ENCODE data around the gene CLDN10. TPM values are rescaled to one million over a fixed set of nuclear protein-coding genes. Genes with fewer than 3 reads are reported as not detected.

The CLDN10 gene, protein sequence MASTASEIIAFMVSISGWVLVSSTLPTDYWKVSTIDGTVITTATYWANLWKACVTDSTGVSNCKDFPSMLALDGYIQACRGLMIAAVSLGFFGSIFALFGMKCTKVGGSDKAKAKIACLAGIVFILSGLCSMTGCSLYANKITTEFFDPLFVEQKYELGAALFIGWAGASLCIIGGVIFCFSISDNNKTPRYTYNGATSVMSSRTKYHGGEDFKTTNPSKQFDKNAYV
- polyA plus RNA-seq (2013, experiment 1 of 2) = 16.5 TPM
- 15.8 TPM for polyA plus RNA-seq (2013, experiment 2 of 2)

- Histone ChIP-seq H3K4me3 (ENCODE audit: low read length) (peak within 1 kb of the TSS; percentile 88), H3K9me3 (ENCODE audit: insufficient read depth, low read depth, low read length) (no peaks in the 10 kb centered on the region), H3K4me1 (ENCODE audit: insufficient read depth, low read length) (peaks cover 9% of the 10 kb centered on the region), H3K9ac (ENCODE audit: low read depth, low read length) (peak within 1 kb of the TSS; percentile 57), H3K27me3 (ENCODE audit: insufficient read depth, low read length) (peaks cover 36% of the 10 kb centered on the region), H3K27ac (ENCODE audit: low read depth, low read length) (no peak within 1 kb of the TSS), H3K36me3 (ENCODE audit: insufficient read depth, low read length) (no peaks in the 10 kb centered on the region)
- 1% methylated on average over 70 of the region's 70 CpGs for WGBS
Observed at GRCh38 chr13:95552539-95553441, at the start of gene CLDN10. Gene CLDN10, plus strand, starts transcription at chr13:95552720. Its CDS starts 34 bp downstream, at chr13:95552754.

DNA sequence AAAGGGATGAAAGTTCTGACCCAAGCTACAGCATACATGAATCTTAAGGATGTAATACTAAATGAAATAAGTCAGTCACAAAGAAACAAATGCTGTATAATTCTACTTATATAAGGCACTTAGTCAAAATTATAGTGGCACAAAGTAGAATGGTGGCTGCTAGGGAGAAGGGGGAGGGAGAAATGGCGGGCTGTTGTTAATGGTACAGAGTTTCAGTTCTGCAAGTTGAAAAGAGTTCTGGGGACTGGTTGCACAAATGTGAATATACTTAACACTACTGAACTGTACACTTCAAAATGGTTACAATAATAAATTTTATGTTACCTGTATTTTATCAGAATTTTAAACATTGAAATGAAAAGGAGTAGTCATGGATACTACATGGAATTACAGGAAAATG, 48.9 kb upstream of the CLDN10 start:
- WGBS = 100% methylated on average over 1 of the region's 1 CpG
- Histone ChIP-seq H3K27ac (ENCODE audit: low read depth, low read length) (no peak overlapping the region), H3K27me3 (ENCODE audit: insufficient read depth, low read length) (no peaks in the 10 kb centered on the region), H3K9me3 (ENCODE audit: insufficient read depth, low read depth, low read length) (0 out of 2 replicates have a peak, but pooled peaks cover 3% of the 10 kb centered on the region), H3K9ac (ENCODE audit: low read depth, low read length) (no peak overlapping the region), H3K36me3 (ENCODE audit: insufficient read depth, low read length) (no peaks in the 10 kb centered on the region), H3K4me3 (ENCODE audit: low read length) (no peak overlapping the region), H3K4me1 (ENCODE audit: insufficient read depth, low read length) (peaks cover 20% of the 10 kb centered on the region; the same call in 1 of the 2 replicates)

DNA sequence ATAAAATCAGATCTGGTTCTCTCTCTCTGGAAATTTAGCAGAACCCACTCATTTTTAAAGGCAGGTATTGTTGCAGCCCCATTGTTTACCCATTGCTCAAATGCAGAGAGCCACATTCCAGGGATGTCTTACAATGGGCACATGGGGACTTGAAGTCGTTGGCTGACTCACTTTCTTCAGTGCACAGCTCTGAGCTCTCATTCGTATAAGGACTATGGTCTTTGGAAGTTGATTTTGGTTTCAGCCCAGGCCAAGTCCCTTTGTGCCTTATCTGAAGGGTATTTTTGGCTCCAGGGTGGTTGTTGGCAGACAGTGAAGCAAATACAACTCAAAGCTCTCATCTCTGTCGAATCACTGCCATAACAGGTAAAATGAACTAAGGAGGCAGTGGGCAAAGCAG, 47.3 kb upstream of the CLDN10 start:
- whole genome bisulfite sequencing = 51% methylated on average over 3 of the region's 3 CpGs
- no peak overlapping the region for H3K4me3 ChIP-seq (ENCODE audit: low read length)

GRCh38 chr13:95505986-95506385, 46.5 kb upstream of the CLDN10 start:
- H3K36me3 ChIP-seq (ENCODE audit: insufficient read depth, low read length) = no peaks in the 10 kb centered on the region
- H3K27me3 ChIP-seq (ENCODE audit: insufficient read depth, low read length) = no peaks in the 10 kb centered on the region
- H3K27ac ChIP-seq (ENCODE audit: low read depth, low read length) = no peak overlapping the region
- no peak overlapping the region for H3K4me3 ChIP-seq (ENCODE audit: low read length)
- 0 out of 2 replicates have a peak, but pooled peaks cover 3% of the 10 kb centered on the region for H3K9me3 ChIP-seq (ENCODE audit: insufficient read depth, low read depth, low read length)
- WGBS = 93% methylated on average over 3 of the region's 4 CpGs
- H3K4me1 ChIP-seq (ENCODE audit: insufficient read depth, low read length) = peaks cover 17% of the 10 kb centered on the region; the same call in 1 of the 2 replicates
- no peak overlapping the region for H3K9ac ChIP-seq (ENCODE audit: low read depth, low read length)

More for the DNA sequence above, 47.3 kb upstream of the CLDN10 start:
- no peaks in the 10 kb centered on the region for H3K27me3 ChIP-seq (ENCODE audit: insufficient read depth, low read length)
- H3K9me3 ChIP-seq (ENCODE audit: insufficient read depth, low read depth, low read length) = 0 out of 2 replicates have a peak, but pooled peaks cover 3% of the 10 kb centered on the region
- H3K4me1 ChIP-seq (ENCODE audit: insufficient read depth, low read length) = peaks cover 20% of the 10 kb centered on the region; the same call in 1 of the 2 replicates
- no peaks in the 10 kb centered on the region for H3K36me3 ChIP-seq (ENCODE audit: insufficient read depth, low read length)
- peak overlapping the region; percentile 33; the same call in 1 of the 2 replicates for H3K27ac ChIP-seq (ENCODE audit: low read depth, low read length)
- no peak overlapping the region; the same call in 1 of the 2 replicates for H3K9ac ChIP-seq (ENCODE audit: low read depth, low read length)

DNA sequence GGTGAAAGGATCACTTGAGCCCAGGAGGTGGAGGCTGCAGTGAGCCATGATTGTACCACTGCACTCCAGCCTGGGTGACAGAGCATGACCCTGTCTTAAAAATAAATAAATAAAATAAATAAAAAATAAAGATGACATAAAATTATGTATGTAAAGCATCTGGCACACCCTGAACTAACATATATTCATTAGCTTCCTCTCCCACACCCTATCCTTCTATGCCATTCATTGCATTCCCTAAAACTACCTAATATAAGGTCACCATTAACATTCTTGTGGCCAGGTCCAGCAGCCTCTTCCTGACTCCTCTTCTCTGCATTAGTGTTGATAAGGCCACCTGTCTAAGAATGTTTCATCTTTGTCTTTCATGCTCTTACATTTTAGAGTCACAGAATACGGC, 44.5 kb upstream of the CLDN10 start:
- H3K36me3 ChIP-seq (ENCODE audit: insufficient read depth, low read length) = no peaks in the 10 kb centered on the region
- no peak overlapping the region for H3K4me3 ChIP-seq (ENCODE audit: low read length)
- H3K9me3 ChIP-seq (ENCODE audit: insufficient read depth, low read depth, low read length) = no peaks in the 10 kb centered on the region
- no peak overlapping the region for H3K9ac ChIP-seq (ENCODE audit: low read depth, low read length)
- H3K4me1 ChIP-seq (ENCODE audit: insufficient read depth, low read length) = peaks cover 17% of the 10 kb centered on the region; the same call in 1 of the 2 replicates
- WGBS = 60% methylated on average over 1 of the region's 1 CpG
- H3K27me3 ChIP-seq (ENCODE audit: insufficient read depth, low read length) = no peaks in the 10 kb centered on the region
- H3K27ac ChIP-seq (ENCODE audit: low read depth, low read length) = no peak overlapping the region

DNA sequence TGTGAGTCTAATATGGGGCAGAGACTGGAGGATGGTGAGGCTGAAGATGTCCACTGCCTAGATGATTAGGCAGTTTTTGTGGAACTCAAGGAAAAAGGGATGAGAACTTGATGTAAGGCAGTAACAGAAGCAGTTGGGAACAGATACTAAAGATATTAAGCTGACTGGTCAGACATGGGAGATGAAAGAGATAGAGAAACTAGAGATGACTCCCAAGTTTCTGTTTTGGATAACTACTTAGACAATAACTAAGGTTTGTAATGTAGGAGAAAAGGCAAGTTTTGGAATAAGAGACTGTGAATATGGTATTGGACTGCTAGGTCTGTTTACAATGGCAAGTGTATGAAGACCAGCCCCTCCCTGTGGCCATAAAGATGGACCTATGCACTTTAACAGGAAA, 43.5 kb upstream of the CLDN10 start:
- no peak overlapping the region for H3K4me3 ChIP-seq (ENCODE audit: low read length)
- H3K27me3 ChIP-seq (ENCODE audit: insufficient read depth, low read length) = no peaks in the 10 kb centered on the region
- peaks cover 17% of the 10 kb centered on the region; the same call in 1 of the 2 replicates for H3K4me1 ChIP-seq (ENCODE audit: insufficient read depth, low read length)
- H3K9me3 ChIP-seq (ENCODE audit: insufficient read depth, low read depth, low read length) = no peaks in the 10 kb centered on the region
- H3K9ac ChIP-seq (ENCODE audit: low read depth, low read length) = no peak overlapping the region
- H3K27ac ChIP-seq (ENCODE audit: low read depth, low read length) = no peak overlapping the region
- H3K36me3 ChIP-seq (ENCODE audit: insufficient read depth, low read length) = no peaks in the 10 kb centered on the region

GRCh38 chr13:95509521-95510310, 42.8 kb upstream of the CLDN10 start:
- WGBS = 78% methylated on average over 8 of the region's 8 CpGs
- Histone ChIP-seq H3K4me3 (ENCODE audit: low read length) (no peak overlapping the region), H3K36me3 (ENCODE audit: insufficient read depth, low read length) (no peaks in the 10 kb centered on the region), H3K27me3 (ENCODE audit: insufficient read depth, low read length) (no peaks in the 10 kb centered on the region), H3K4me1 (ENCODE audit: insufficient read depth, low read length) (peaks cover 16% of the 10 kb centered on the region; the same call in 1 of the 2 replicates), H3K9me3 (ENCODE audit: insufficient read depth, low read depth, low read length) (no peaks in the 10 kb centered on the region), H3K9ac (ENCODE audit: low read depth, low read length) (no peak overlapping the region), H3K27ac (ENCODE audit: low read depth, low read length) (no peak overlapping the region)

DNA sequence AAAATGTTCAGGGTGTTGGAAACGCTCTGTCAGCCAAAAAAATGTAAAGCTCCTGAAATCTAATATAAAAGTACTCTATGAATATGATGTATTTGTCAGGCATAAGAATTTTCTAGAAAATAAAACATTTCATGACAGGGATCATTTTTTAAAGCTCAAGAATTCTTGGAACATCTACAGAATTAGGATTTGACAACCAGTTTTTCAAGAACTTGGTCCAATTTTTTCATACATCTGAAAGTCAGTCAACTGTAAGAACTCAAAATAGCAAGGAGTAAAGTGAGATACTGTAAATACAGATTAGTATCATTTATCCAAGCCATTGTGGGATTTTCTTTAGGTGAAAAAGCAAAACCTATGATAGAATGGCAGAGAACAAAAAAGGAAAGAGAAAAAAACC, 41.6 kb upstream of the CLDN10 start:
- Histone ChIP-seq H3K4me1 (ENCODE audit: insufficient read depth, low read length) (peaks cover 10% of the 10 kb centered on the region; the same call in 1 of the 2 replicates), H3K9me3 (ENCODE audit: insufficient read depth, low read depth, low read length) (no peaks in the 10 kb centered on the region), H3K27me3 (ENCODE audit: insufficient read depth, low read length) (no peaks in the 10 kb centered on the region), H3K27ac (ENCODE audit: low read depth, low read length) (no peak overlapping the region), H3K4me3 (ENCODE audit: low read length) (no peak overlapping the region), H3K9ac (ENCODE audit: low read depth, low read length) (no peak overlapping the region), H3K36me3 (ENCODE audit: insufficient read depth, low read length) (no peaks in the 10 kb centered on the region)
- WGBS = no CpG with 5 or more reads among the region's 1 CpG

DNA sequence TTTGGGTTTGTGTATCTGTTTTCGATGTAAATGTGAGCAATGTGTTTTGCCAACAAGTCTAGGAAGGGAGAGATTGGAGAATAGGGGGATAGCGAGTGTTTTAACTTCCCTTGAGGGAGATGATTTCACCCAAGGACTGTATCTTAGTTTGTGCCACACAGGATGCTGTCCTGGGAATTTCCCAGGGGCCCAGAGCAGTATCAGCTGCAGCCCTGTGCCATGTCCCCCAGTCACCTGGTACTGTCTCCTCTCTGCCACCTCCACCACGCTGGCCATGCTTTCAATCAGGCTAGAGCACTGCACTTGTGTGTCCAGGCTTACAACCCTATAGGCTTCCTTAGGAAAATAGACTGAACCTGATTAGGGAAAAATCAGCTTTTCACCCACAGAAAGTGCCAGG, 40.1 kb upstream of the CLDN10 start:
- Histone ChIP-seq H3K4me3 (ENCODE audit: low read length) (no peak overlapping the region), H3K27ac (ENCODE audit: low read depth, low read length) (no peak overlapping the region), H3K27me3 (ENCODE audit: insufficient read depth, low read length) (no peaks in the 10 kb centered on the region), H3K9ac (ENCODE audit: low read depth, low read length) (no peak overlapping the region), H3K36me3 (ENCODE audit: insufficient read depth, low read length) (no peaks in the 10 kb centered on the region), H3K9me3 (ENCODE audit: insufficient read depth, low read depth, low read length) (no peaks in the 10 kb centered on the region), H3K4me1 (ENCODE audit: insufficient read depth, low read length) (peaks cover 4% of the 10 kb centered on the region; the same call in 1 of the 2 replicates)
- WGBS = 88% methylated on average over 3 of the region's 3 CpGs

GRCh38 chr13:95512957-95513356, 39.6 kb upstream of the CLDN10 start:
- Histone ChIP-seq H3K27ac (ENCODE audit: low read depth, low read length) (no peak overlapping the region), H3K9ac (ENCODE audit: low read depth, low read length) (no peak overlapping the region), H3K9me3 (ENCODE audit: insufficient read depth, low read depth, low read length) (no peaks in the 10 kb centered on the region), H3K27me3 (ENCODE audit: insufficient read depth, low read length) (no peaks in the 10 kb centered on the region), H3K36me3 (ENCODE audit: insufficient read depth, low read length) (no peaks in the 10 kb centered on the region), H3K4me1 (ENCODE audit: insufficient read depth, low read length) (peaks cover 4% of the 10 kb centered on the region; the same call in 1 of the 2 replicates), H3K4me3 (ENCODE audit: low read length) (no peak overlapping the region)
- 93% methylated on average over 1 of the region's 1 CpG for WGBS

Data from HUES64 (cell line).